NCI-H2081 (cell line): Measurements from ENCODE around the gene GPR132.

ENCODE experiments used
- DNase-seq, 2 experiments: peaks; one replicate each; lab custom pipeline; 2025; lab: John Stamatoyannopoulos, UW

GPR132 gene

GRCh38 chr14:105061428-105062047, 3.7 kb downstream of the GPR132 start:
- DNase-seq = no peak

- DNase-seq = no peak
Measured at GRCh38 chr14:105060751-105061427, 4.3 kb downstream of the GPR132 start.

GRCh38 chr14:105059925-105060565, 5.2 kb downstream of the GPR132 start:
- DNase-seq = no peak

- DNase-seq = no peak
Measured at GRCh38 chr14:105059035-105059924, 6.0 kb downstream of the GPR132 start.

- DNase-seq = no peak
Measured at GRCh38 chr14:105058521-105059034, 6.7 kb downstream of the GPR132 start.

- no peak for DNase-seq
Measured at GRCh38 chr14:105056303-105056831, 8.9 kb downstream of the GPR132 start.

GRCh38 chr14:105055736-105056302, 9.4 kb downstream of the GPR132 start:
- DNase-seq = no peak

- no peak for DNase-seq
Measured at GRCh38 chr14:105055334-105055733, 9.9 kb downstream of the GPR132 start.

GRCh38 chr14:105053996-105054395, 11.2 kb downstream of the GPR132 start:
- DNase-seq = no peak

GRCh38 chr14:105053421-105053820, 11.8 kb downstream of the GPR132 start:
- DNase-seq = no peak

- no peak for DNase-seq
Measured at GRCh38 chr14:105052110-105052458, 13.1 kb downstream of the GPR132 start.

- DNase-seq = no peak
Measured at GRCh38 chr14:105051182-105052109, 13.8 kb downstream of the GPR132 start.

- DNase-seq = peak; percentile 51 to 75
Measured at GRCh38 chr14:105050551-105050897, 14.7 kb downstream of the GPR132 start.

GRCh38 chr14:105049753-105050550, 15.3 kb downstream of the GPR132 start:
- no peak for DNase-seq

GRCh38 chr14:105047283-105048016, 17.8 kb downstream of the GPR132 start:
- DNase-seq = no peak

- DNase-seq = no peak
Measured at GRCh38 chr14:105046891-105047282, 18.3 kb downstream of the GPR132 start.

GRCh38 chr14:105045710-105046326, 19.4 kb downstream of the GPR132 start:
- peak; percentile 85 to 90 for DNase-seq

- no peak for DNase-seq
Measured at GRCh38 chr14:105043641-105044040, 21.6 kb downstream of the GPR132 start.

- no peak for DNase-seq
Measured at GRCh38 chr14:105042813-105043212, 22.4 kb downstream of the GPR132 start.
